ENCODE results near the gene WDR4. TPM values are rescaled to one million over a fixed set of nuclear protein-coding genes. Genes with fewer than 3 reads are reported as not detected.
"Not testable (repeated sequence)": the region's sequence is repeated elsewhere in the genome, so short reads cannot be mapped to it uniquely, and the experiment has no call there.

The WDR4 gene
- total RNA-seq, 1 experiment from 2014 or later = 35.4 TPM

DNA sequence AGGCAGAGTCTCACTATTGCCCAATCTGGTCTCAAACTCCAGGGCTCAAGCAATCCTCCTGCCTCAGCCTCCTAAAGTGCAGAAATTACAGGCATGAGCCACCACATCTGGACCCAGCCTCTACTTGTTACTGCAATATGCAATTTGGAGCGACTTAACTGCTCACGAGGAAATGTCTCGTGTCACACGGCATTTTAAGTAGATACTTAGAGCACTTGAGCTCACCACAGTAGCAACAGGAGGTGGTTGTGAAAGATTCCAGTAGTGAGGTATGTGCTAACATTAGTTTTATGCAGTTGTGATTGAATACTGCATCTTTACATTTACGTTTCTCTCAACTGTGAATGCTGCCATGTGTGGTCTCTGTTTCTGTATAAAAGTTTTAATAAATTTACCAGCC, 8.0 kb upstream of the WDR4 start:
- no peak for DNase-seq (ENCODE audit: low spot score)
- in situ Hi-C loops (cut with HindIII; ENCODE audit: low sequenced_read_pairs) = no loop called here

DNA sequence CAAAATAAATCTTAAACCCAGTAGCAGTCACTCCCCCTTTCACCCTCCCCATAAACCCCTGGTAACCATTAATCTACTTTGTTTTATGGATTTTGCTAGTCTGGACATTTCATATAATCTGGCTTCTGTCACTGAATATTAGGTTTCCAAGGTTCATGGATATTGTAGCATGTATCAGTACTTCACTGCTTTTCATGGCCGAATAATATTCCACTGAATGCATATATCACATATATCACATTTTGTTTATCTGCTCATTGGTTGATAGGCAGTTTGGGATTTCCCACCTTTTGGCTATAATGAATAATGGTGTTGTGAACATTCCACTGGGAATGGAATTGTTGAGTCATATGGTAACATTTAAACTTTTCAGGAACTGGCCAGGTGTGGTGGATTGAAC, 4.6 kb upstream of the WDR4 start:
- DNase-seq (ENCODE audit: low spot score) = no peak
- in situ Hi-C loops (cut with HindIII; ENCODE audit: low sequenced_read_pairs) = no loop called here

DNA sequence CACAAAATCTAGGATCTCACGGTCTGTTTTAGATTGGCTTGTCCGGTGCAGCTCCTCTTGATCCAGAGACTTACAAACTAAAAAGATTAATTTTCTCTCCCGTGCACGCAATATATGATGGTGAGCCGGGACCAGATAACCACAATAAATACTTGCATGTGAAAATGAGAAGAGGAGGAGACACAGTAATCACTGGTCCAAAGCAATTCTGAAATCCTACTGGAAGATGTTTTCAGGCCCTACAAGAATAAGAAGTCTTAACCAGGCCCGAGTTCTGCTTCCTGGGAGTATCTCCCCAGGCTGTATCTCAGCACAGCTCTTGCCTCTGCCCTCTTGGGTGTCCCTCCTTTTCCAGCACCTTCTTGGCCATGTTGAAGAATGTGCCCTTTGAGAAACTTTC, 1.0 kb upstream of the WDR4 start:
- no peak for DNase-seq (ENCODE audit: low spot score)
- in situ Hi-C loops (cut with HindIII; ENCODE audit: low sequenced_read_pairs) = no loop called here

DNA sequence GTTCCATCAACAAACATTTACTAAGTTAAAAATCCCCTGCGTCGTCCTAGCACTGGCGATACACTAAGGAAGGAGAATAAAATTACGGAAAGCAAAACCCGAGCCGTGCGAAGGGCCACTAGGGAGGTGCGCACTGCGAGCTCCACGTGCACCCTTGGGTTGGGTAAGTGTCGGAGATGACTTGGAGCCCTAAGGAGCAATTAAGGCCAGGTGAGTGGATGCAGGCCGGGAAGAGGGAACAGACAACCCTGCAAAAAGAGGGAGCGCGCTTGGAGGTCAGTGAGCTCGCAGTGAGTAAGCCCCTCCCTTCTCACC, 704 bp downstream of the WDR4 start:
- in situ Hi-C loops (cut with HindIII; ENCODE audit: low sequenced_read_pairs) = no loop called here
- no peak for DNase-seq (ENCODE audit: low spot score)

DNA sequence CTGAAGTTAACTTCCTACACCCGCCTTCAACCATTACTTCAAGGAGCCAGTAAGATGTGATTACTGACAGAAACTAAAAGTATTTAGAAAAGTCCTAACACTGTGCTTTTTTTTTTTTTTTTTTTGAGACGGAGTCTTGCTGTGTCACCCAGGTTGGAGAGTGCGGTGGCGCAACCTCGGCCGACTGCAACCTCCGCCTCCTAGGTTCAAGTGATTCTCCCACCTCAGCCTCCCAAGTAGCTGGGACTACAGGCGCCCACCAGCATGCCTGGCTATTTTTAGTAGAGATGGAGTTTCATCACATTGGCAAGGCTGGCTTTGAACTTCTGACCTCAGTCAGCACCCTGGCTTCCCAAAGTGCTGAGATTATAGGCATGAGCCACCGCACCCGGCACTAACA, 3.5 kb downstream of the WDR4 start:
- in situ Hi-C loops (cut with HindIII; ENCODE audit: low sequenced_read_pairs); DNase-seq (ENCODE audit: low spot score): not testable (repeated sequence)

DNA sequence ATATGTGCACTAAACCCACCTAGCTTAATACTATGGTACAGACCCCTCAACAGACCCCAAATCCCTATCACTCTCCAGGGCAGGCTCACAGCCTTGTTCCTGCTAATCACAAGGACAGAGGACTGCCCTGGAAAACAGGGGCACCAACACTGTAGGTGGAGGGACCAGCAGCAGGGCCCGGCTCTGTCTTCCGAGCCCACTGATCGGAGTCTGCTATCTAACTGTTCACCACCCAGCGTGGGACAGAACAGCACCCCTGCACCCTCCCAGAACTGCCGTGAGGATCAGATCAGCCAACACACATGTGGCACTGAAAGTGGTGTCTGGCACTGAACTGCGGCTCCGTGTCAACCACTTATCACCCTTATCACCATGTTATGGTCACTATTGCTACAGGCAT, 6.2 kb downstream of the WDR4 start:
- in situ Hi-C loops (cut with HindIII; ENCODE audit: low sequenced_read_pairs) = no loop called here

DNA sequence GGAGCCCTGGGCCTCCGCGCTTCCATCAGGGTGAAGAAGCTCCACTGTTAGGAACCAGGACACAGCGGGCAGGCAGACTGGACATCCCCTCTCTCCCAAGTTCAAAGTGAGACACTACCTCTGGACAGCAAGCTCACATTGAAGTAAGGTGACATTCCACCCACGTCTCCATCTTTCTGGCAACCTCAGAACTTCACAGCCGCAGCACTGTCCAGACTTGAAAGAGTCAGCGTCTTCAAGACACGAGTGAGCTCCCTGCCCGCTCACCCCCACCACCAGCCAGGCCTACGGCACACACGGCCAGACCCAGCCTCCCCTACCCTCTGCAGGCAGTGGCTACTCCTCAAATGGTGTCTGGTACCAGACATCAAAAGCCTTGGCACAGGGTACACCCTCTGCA, 11.1 kb downstream of the WDR4 start:
- no peak for DNase-seq (ENCODE audit: low spot score)
- in situ Hi-C loops (cut with HindIII; ENCODE audit: low sequenced_read_pairs) = no loop called here

More for the DNA sequence above, 6.2 kb downstream of the WDR4 start:
- DNase-seq (ENCODE audit: low spot score) = no peak

DNA sequence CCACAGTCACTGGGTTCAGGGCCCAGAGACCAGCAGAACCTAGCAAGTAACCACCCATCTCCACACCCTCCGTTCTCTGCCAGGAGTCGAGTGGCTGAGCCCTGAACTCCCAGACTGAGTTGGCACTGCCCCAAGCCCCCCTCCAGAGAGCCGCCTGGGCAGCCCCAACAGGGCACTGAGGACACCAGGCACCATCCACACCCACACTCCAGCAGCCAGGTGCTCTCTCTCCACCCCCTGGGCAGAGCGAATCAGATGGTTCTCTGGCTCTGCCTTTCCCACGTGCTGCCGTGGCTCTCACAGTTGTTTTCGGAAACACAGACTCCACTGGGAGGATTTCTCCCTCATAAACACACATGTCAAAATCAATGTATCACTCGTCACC, 13.6 kb downstream of the WDR4 start:
- in situ Hi-C loops (cut with HindIII; ENCODE audit: low sequenced_read_pairs) = no loop called here
- no peak for DNase-seq (ENCODE audit: low spot score)

DNA sequence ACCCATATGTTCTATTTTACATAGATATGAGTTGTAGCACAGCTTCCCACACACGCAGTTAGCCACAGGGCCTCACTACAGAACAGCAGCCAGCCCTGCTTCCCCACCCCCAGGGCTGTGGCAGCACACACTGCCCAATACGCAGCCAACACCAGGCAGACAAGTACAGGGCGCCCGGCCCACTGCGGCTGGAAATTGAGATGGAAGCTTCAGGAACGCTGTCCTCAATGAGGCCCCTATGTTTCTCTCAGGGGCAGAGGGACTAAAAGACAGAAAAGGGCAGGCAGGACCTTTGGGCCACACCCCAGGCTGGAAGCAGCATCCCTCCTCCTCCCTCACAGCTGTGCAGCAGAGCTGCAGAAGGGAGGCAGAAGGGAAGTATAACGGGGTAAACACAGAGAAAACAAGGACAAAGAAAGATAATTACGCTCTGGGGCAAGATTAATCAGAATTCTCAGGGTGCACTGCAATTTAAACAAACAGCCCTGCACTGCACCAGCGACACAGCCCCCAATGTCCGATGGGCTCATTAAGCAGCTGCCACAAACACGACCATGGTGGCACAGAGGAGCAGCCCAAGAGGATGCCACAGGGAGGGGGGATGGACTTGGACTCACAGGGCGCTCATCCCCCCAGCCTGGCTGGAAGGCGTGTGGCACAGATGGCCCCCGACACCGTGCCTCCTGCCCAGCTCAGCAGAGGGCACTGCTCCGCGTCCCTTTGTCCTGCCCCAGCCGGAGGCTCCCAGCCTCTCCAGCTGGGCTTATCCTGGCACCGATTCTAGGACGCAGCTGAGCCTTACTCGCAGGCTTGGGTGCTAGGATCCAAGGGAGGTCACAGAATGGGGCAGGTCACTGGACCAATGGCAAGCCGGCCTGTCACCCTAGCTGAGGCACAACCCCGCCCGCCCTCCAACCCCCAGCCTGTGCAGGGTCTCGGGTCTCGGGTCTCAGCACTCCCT, 14.2 kb downstream of the WDR4 start:
- in situ Hi-C loops (cut with HindIII; ENCODE audit: low sequenced_read_pairs) = no loop called here
- DNase-seq (ENCODE audit: low spot score) = no peak

DNA sequence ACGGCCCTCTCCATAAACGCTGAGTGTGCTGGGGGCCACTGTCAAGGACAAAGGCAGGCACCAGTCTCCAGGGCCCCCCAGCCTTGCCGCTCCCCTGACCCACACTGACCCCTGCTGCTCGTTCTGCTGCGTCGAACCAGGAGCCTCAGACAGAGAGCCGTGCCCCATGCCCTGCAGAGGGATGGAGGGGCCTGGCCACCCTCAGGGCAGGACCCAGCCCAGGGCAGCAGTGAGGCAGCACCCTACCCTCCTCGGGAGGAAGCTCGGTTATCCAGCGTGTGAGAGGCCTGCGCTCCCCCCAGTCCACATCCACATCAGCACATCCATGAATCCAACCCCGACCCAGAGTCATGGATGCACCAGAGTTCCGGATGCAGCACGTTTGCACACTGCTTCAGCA, 15.1 kb downstream of the WDR4 start:
- DNase-seq (ENCODE audit: low spot score) = no peak
- in situ Hi-C loops (cut with HindIII; ENCODE audit: low sequenced_read_pairs) = no loop called here

DNA sequence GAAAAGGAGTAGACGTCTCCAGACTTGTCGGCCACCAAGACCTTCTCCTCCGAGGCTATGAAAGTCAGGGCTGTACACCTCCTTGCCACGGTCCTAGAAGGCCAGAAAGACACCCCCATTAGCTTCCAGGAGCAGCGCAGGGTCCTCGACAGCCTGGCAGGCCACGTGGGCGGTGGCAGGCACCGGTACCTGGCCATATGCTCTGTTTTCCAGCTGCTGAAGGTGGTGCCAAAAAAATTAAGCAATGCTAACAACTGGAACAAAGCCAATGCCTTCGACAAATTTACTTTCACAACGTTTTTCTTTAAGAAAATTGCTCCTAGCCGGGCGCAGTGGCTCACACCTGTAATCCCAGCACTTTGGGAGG, 15.9 kb downstream of the WDR4 start:
- in situ Hi-C loops (cut with HindIII; ENCODE audit: low sequenced_read_pairs) = no loop called here
- DNase-seq (ENCODE audit: low spot score) = no peak

DNA sequence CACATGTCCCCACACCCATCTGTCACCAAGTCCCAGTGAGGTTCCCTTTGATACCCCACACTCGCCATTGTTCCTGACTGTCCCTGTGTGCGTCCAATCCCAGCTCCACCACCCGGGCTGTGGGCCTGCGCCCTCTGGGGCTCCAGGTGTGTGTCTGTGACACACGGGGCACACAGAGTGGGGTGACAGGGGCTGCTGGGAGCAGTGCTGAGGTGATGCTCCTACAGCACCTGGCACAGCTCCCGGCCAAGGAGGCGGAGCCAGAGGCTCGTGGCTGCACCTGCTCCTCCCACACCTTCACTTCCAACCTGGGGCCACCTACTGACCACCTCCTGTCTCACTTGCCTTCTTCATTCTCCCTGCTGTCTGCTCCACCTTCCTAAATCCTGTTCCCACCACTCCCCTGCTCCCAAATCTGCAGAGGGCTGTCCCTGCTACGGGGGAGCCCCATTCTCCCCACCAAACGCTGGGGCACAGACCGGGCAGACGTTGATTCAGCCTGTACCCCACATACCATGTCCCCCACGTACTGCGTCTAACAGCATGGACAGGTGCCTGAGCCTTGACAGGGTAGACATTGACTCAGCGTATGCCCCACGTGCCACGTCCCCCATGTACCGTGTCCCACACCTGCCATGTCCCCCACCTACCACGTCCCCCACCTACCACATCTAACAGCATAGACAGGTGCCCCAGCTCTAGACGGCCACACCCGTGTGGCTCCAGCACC, 16.4 kb downstream of the WDR4 start:
- in situ Hi-C loops (cut with HindIII; ENCODE audit: low sequenced_read_pairs) = no loop called here
- peak; percentile 25 for DNase-seq (ENCODE audit: low spot score)

DNA sequence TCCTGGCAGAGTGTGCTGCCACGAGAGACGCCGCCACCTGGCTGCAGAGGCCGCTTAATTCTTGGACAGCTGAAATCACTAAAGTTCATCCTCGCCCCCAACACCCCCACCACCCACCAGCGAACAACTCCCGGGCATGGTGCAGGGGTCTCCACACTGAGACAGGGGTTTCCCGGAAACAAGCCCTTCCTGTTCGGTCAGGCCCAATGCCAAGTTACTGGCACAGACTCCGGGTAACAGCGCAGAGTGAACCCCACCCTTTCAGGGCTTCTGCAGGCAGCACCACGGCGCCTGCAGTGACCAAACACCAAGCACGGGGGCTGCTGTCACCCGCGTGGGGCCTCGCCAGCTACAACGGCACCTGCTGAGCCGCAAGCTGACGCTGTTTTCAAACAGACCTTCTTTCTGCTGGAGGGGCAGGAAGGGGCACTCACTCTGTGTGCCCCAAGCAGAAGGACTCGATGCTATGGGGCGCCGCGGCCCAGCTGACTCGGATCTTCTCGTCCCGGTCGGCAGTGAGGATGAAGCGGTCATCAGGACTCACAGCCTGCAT, 17.4 kb downstream of the WDR4 start:
- DNase-seq (ENCODE audit: low spot score) = peak; percentile 84
- in situ Hi-C loops (cut with HindIII; ENCODE audit: low sequenced_read_pairs) = no loop called here

DNA sequence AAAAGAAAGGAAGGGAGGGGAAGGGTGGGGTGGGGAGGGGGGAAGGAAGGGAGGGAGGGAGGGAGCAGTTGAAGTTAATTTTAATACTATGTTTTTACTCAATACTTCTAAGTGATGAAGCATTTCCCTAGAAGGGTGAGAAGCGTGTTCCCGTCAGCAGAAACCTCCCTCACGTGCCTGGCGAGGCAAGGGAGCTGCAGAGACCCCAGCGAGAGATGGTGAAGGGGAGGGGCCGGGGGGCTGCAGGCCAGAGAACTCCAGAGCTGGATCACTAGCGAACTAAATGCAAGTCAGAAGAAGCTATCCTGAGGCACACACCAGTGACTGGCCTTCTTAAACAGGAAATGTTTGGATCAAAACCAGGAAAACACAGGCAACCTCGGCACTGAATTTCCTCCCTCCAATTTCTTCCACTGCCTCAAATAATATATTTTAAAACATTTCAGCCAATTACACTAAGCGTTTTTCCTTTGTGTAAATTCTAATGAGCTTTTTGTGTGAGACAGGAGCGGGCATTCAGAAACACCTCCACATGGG, 18.0 kb downstream of the WDR4 start:
- in situ Hi-C loops (cut with HindIII; ENCODE audit: low sequenced_read_pairs) = no loop called here
- DNase-seq (ENCODE audit: low spot score) = no peak

DNA sequence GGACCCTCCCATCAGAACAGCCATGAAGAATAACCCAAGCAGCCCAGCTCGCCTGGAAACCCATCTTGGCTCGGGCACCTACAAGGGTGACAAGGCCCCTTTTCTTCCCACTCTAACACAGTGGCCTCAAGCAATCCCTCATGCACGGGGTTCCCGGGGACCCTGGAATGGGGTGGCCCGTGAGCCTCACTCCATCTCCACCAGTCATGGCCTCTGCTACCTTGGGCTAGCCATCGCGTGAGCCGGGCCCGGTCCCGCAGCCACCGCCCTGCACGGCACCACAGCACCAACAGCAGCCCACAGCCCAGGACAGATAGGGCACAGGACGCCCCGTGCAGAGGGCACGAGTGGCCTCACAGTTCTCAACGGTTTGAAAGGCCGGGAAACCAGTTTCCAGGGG, 19.0 kb downstream of the WDR4 start:
- DNase-seq (ENCODE audit: low spot score) = no peak
- in situ Hi-C loops (cut with HindIII; ENCODE audit: low sequenced_read_pairs) = no loop called here

DNA sequence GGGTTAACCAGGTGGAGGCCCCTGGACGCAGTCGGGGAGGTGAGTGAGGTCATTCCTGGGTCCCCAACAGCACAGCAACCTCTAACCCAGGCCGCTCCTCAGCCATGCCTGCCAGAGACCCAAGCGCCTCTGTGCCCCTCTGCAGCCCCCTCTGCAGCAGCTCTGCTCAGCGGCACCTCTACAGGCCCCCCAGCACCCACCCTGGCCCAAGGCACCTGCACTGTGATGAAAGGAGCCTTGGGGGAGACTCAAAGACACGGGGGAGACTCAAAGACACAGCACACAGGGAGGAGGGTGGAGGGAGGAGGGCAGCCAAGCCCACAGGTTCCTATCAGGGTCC, 19.5 kb downstream of the WDR4 start:
- DNase-seq (ENCODE audit: low spot score) = no peak
- in situ Hi-C loops (cut with HindIII; ENCODE audit: low sequenced_read_pairs) = no loop called here

DNA sequence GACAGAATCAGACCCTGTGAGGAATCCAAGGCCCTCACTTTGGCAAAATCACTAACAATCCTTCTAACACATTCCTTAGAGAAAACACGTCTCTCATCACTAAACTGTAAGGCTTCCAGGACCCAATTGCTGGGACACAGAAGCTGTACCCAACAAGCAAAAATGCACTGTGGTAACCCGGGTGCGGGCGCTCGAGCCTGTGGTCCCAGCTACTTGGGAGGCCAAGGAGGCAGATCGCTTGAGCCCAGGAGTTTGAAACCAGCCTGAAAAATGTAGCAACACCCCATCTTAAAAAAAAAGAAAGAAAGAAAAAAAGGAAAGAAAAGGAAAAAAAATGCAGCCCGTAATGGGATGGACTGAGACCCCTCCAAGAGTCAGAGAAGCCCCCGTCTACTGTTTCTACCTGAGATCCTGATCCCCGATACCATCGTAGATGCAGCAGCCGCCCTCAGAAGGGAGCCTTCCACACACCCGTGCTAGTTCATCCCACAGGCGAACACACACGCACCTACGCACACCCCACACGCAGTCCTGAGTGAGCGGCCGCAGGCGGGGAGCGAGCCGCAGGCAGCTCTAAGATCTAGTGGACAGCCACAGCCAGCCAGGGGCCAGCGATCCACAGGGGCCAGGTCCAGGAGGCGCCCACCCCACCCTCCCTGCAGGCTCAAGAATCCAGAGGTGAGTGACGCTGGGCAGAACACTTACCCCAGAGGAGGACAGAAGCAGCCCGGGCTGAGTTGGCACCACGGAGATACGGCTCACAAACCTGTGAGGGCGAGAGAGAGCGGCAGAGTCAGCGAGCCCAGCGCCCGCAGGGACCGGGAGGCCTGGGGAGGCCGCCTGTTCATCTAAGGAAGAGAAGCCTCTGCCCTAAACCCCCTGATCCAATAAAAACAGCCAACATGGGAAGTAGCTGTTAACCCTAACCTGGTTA, 20.1 kb downstream of the WDR4 start:
- in situ Hi-C loops (cut with HindIII; ENCODE audit: low sequenced_read_pairs) = no loop called here
- DNase-seq (ENCODE audit: low spot score) = no peak

DNA sequence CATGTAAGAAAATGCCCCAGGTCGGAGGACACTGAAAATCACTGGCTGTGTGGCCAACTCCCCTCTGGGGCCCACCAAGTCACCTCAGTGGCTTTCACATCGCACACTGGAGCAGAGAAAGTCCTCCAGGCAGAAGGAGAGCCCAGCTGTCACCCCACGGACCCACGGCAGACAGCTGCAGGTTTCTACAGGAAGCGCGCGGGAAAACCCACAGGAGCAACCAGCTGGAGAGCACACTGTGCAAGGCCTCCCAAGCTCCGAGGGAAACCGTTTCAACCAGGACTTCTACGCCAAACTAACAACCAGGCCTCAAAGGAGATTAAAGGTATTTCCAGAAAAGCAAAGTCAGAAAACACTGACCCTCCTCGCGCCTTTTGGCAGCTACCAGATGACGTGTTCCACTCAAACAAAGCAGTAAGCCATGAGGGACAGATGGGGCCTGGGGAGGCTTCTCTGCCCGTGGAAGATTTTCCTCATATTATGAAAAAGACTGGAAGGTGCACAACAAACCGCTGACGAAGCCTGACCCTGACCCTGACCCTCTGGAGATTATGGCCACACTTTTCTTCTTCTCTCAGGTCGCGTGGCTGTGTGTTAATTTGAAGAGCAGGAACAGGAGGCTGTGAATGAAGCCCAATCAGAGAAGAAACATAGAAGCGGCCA, 21.0 kb downstream of the WDR4 start:
- no peak for DNase-seq (ENCODE audit: low spot score)
- in situ Hi-C loops (cut with HindIII; ENCODE audit: low sequenced_read_pairs) = no loop called here

DNA sequence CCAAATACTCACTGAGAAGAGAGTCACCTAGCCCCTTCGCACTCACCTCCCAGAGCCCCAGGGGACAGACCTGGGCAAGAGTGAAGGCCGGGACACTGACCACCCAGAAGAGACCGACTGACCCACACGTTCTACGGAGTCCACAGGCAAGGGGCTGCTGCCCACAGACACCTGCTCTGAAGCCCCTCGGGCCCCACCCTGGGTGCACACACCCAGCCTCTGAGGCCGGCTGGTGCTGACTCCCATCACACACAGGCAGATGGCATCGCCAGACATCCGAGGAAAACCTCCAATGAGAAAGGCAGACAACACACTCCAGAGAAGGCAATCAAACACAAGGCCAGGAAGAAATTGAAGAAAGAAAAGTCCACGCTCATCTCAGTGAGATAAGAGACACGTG, 22.1 kb downstream of the WDR4 start:
- in situ Hi-C loops (cut with HindIII; ENCODE audit: low sequenced_read_pairs) = no loop called here

More for the DNA sequence above, 22.1 kb downstream of the WDR4 start:
- DNase-seq (ENCODE audit: low spot score) = no peak
